Measurements from ENCODE around the gene NFIB. TPM values are rescaled to one million over a fixed set of nuclear protein-coding genes. Genes with fewer than 3 reads are reported as not detected.

NFIB gene
- total and polyA plus RNA-seq, 10 of the 15 experiments (the other 5 are each of a cell fraction or from before 2014, with no cell fraction given) = under 0.01 to 0.19 (median 0.05) TPM; not detected in 3

GRCh38 chr9:14097666-14098415, 216.1 kb downstream of the NFIB start:
- Histone ChIP-seq H3K9ac (ENCODE audit: control insufficient read depth, insufficient read depth, low read length) (no peak overlapping the region), H3K4me1 (ENCODE audit: control insufficient read depth, insufficient read depth, low read length) (no peaks in the 10 kb centered on the region), H4K20me1 (ENCODE audit: control insufficient read depth, insufficient read depth) (no peaks in the 10 kb centered on the region), H2AFZ (ENCODE audit: control insufficient read depth, low read depth, low read length) (no peak overlapping the region), H3K4me2 (ENCODE audit: control insufficient read depth, insufficient read depth) (no peak overlapping the region), H3K79me2 (ENCODE audit: control insufficient read depth, insufficient read depth, low read length) (no peaks in the 10 kb centered on the region), H3K4me3 (no peak overlapping the region), H3K27ac (ENCODE audit: control insufficient read depth, insufficient read depth) (no peak overlapping the region), H3K9me3 (replicated peaks; ENCODE audit: control insufficient read depth, insufficient read depth, low read length) (no peaks in the 10 kb centered on the region), H3K27me3 (replicated peaks in 1 of 2; ENCODE audit: control insufficient read depth in 2 of 2, insufficient read depth in 2 of 2, low read length in 1 of 2) (no peaks in the 10 kb centered on the region), H3K36me3 (ENCODE audit: control insufficient read depth in 2 of 2, insufficient read depth in 2 of 2, low read length in 1 of 2) (no peaks in the 10 kb centered on the region)
- ChIA-PET CTCF (interaction anchor here (0.9 kb wide), 1 partner anchor 11 kb away, joined by 3 read pairs; no protein-coding TSS in a partner anchor), SMC1A (ENCODE audit: uncharacterized antibody, unreplicated experiment) (interaction anchor here (1.4 kb wide), 1 partner anchor 10 kb away, joined by 3 read pairs; no protein-coding TSS in a partner anchor), POLR2A (no interaction called here), RAD21 (ENCODE audit: unreplicated experiment) (no interaction called here)
- no peak for DNase-seq (ENCODE audit: low read depth, low spot score)
- in situ Hi-C loops (cut with MboI) (no loop called here), intact Hi-C loops (cut with micrococcal nuclease; ENCODE audit: unreplicated experiment) (no loop called here)
- BruUV-seq (replicated peaks) = no TSS peak
- ATAC-seq = no peak
- no peak for TF ChIP-seq CTCF (IDR thresholded peaks at IDR 0.05 in 2 of 3, conservative IDR thresholded peaks at IDR 0.05 in 1 of 3; ENCODE audit: control insufficient read depth in 2 of 3, extremely low read depth in 1 of 3, insufficient read depth in 1 of 3, low read depth in 3 of 3, low read length in 3 of 3)
- TF ChIP-seq IRF5 (IDR thresholded peaks at IDR 0.05; ENCODE audit: borderline replicate concordance) = no peak
- TF ChIP-seq ATF3 (IDR thresholded peaks at IDR 0.05; ENCODE audit: borderline replicate concordance, extremely low read depth, low read depth, low read length) = no peak
- no peak for TF ChIP-seq TCF12 (IDR thresholded peaks at IDR 0.05; ENCODE audit: low read depth, low read length)
- no peak for TF ChIP-seq ELK1 (IDR thresholded peaks at IDR 0.05; ENCODE audit: low read depth, low read length)
- no peak for TF ChIP-seq YY1 (IDR thresholded peaks at IDR 0.05; ENCODE audit: low read depth, low read length)
- no peak for TF ChIP-seq EGR1 (IDR thresholded peaks at IDR 0.05; ENCODE audit: borderline replicate concordance in 1 of 2, low read depth in 2 of 2, low read length in 2 of 2)
- no peak for TF ChIP-seq USF2 (IDR thresholded peaks at IDR 0.05; ENCODE audit: borderline replicate concordance, low read depth, low read length)
- TF ChIP-seq ZBED1 (IDR thresholded peaks at IDR 0.05; ENCODE audit: borderline replicate concordance) = no peak
- TF ChIP-seq MXI1 (IDR thresholded peaks at IDR 0.05; ENCODE audit: low read depth, low read length) = no peak
- no peak for TF ChIP-seq EP300 (IDR thresholded peaks at IDR 0.05; ENCODE audit: borderline replicate concordance in 1 of 2, control insufficient read depth in 1 of 2, low read depth in 2 of 2, low read length in 2 of 2)
- TF ChIP-seq TAF1 (IDR thresholded peaks at IDR 0.05; ENCODE audit: borderline replicate concordance, low read depth, low read length) = no peak
- no peak for TF ChIP-seq SUZ12 (IDR thresholded peaks at IDR 0.05; ENCODE audit: unreplicated experiment)
- TF ChIP-seq GATAD2B (conservative IDR thresholded peaks at IDR 0.05; ENCODE audit: low read depth) = no peak
- TF ChIP-seq HDGF (IDR thresholded peaks at IDR 0.05) = no peak
- WGBS (ENCODE audit: insufficient coverage, insufficient replicate concordance, low lambda C conversion rate, missing lambda C conversion rate) = 50% methylated on average over 6 of the region's 6 CpGs
- no peak for FAIRE-seq

Measured in GM12878 (cell line).